ENCODE data around the gene CACNG3.

GRCh38 chr16:24352746-24353145 lies 96.6 kb downstream of the CACNG3 start:
- no peak for TF ChIP-seq SIN3A (IDR thresholded peaks at IDR 0.05; ENCODE audit: borderline replicate concordance, insufficient read depth, low read length)
- no peak for TF ChIP-seq FOXP2 (optimal IDR thresholded peaks at IDR 0.05; ENCODE audit: borderline replicate concordance, extremely low read depth, extremely low read length, insufficient read depth)
- TF ChIP-seq REST (IDR thresholded peaks at IDR 0.05; ENCODE audit: insufficient read depth in 1 of 2, low read depth in 2 of 2, low read length in 2 of 2) = no peak
- no peak for TF ChIP-seq TAF1 (IDR thresholded peaks at IDR 0.05; ENCODE audit: borderline replicate concordance, insufficient read depth, low read length)
